HUDEP-2 (cell line): ENCODE results near the gene PTGDS.

Experiments used
- DNase-seq, 76 experiments: peaks; one replicate each; lab custom pipeline; 2025; ENCODE audit not compliant: unreplicated experiment in 76 of 76; lab: John Stamatoyannopoulos, UW

PTGDS gene

GRCh38 chr9:137007108-137007815 lies 30.0 kb downstream of the PTGDS start:
- DNase-seq: no peak

DNA sequence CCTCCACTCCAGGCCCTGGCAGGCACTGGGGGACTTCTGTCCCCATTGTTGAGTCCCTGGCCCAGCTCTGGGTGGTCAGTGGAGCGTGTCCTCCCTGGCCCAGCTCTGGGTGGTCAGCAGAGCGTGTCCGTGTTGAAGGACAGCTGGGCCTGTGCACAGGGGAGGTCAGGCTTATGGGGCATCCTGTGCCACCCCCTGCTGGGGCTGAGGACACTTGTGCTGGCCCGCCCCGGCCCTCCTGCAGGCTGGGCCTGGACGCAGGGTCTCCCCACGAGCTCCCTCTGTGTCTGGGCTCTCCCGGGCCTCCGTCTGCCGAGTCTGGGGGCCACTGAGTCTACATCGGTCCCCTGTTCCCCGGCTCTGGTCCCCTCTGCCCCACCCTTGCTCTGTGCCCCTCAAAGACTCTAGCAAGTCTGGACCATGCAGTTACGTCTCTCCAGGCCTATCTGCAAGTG lies 30.5 kb downstream of the PTGDS start:
- DNase-seq: no peak

- no peak for DNase-seq
Observed at GRCh38 chr9:137008312-137008711, 31.0 kb downstream of the PTGDS start.

- DNase-seq: no peak
Observed at GRCh38 chr9:137009217-137009616, 31.9 kb downstream of the PTGDS start.

DNA sequence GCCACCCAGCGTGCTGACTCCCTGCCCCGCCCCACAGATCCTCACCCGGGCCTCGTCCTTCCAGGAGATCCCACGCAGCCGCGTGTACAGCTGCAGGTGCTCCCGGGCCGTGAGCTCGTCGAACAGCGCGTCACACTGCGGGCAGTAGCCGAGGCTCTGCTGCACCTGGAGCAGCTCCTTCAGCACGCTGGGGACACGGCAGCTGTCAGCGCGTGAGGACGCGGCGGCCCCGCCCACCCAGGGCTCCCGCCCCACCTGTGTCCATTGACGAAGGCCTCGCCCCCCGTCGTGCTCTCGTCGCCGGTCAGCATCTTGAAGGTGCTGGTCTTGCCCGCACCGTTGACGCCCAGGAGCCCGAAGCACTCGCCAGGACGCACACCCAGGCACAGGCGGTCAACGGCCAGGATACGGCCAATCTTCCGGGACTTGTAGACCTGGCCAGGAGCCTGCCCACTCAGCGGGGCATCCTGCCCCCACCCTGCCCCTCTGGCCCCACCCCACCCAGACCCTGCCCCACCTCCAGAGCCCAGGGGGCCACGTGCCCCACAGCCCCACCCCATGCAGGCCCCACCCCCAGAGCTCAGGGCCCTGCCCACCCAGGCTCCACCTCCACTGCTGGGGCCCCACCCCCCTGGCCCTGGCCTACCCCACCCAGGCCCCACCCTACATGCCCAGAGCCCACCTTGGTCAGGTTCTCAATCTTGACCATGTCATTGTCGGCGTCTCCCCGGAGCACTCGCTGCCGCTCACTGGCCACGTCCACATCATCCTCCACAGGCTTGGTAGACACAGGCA lies 32.8 kb downstream of the PTGDS start:
- no peak for DNase-seq

- no peak for DNase-seq
Observed at GRCh38 chr9:137011156-137011555, 33.9 kb downstream of the PTGDS start.

DNA sequence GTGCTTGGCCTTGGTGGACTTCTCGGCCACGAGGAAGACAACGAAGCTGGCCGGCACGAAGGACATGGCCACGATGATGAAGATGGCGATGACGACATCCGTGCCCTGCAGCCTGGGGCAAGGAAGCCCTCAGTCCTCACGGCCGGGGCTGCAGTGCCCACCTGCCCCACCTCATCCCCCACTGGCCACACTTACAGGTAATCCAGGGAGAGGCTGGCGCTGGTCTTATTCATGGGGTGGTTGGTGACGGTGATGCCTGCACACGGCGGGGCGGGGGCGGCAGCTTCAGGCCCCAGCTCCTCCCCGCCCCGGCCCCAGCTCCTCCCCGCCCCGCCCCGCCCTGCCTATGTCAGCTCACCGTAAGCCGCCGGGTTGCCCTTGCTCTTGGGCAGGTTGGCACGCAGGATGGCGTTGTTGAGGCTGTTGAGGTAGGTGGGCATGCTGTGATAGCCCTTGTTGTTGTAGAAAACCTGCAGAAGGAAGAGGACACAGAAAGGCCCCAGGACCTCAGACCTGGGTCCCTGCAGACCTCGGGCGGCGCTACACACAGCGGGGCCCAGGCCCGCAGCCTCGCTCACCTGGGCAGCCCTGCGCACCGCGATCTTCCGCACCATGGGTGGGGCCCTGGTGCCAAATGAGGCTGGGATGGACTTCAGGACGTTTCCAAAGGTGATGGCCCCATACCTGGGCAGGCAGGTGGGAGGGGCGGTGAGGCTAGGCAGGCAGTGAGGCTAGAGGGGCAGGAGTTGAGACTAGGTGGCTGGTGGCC lies 34.8 kb downstream of the PTGDS start:
- DNase-seq: no peak

DNA sequence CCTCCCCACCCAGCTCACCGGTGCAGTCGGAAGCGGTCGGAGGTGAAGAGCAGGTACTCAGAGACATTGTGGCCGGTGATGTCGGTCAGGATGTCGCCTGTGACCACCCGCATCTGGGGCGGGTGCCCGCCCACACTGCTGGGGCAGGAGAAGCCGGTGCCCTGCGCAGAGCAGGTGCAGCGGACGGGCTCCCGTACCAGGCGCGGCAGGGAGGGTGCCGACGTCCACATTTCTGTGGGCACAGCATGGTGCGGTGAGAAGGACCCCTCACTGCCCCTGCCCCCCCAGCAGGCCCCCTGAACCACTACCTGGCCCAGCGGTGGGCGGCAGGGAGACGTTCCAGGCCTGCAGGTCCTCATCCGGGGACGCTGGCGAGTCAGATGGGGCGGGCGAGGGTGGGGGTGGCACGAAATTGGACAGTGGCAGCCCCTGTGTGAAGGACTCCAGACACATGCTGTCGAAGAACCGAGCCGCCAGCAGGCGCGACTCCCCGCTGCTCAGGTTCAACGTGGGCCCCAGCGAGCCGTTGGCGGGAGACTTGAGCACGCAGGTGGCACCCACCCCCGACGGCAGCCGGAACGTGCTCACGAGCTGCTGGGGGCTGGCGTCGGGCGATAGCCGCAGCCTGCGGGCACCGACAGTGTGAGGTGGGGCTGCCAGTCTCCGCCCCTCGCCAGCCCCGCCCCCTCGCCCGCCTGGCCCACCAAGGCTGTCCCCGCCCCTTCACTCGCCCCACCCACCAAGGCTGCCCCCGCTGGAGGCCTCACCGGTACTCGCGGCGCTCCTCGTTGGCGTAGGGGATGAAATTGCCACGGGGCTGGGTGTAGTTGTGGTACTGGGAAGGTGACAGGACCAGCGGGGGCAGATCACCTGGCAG lies 35.6 kb downstream of the PTGDS start:
- no peak for DNase-seq

DNA sequence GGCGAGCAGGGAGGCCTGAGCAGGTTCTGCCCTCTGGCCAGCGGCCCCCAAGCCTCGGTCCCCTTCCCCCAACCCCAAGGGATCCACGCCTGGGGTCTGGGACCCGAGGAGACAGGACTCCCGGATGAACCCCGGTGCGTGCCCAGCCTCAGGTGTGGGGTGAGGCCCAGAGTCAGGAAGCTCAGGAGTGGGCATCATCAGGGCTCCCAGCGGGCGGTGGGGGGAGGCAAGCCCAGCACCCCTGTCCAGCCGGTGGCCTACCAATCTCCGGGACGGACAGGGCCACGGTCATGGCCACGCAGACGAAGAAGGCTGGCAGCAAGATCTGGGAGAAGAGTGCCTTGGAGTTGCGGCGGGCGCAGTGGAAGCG lies 36.3 kb downstream of the PTGDS start:
- no peak for DNase-seq

- DNase-seq: no peak
Observed at GRCh38 chr9:137014166-137014565, 36.9 kb downstream of the PTGDS start.

- DNase-seq: no peak
Observed at GRCh38 chr9:137014776-137015539, 37.7 kb downstream of the PTGDS start.

DNA sequence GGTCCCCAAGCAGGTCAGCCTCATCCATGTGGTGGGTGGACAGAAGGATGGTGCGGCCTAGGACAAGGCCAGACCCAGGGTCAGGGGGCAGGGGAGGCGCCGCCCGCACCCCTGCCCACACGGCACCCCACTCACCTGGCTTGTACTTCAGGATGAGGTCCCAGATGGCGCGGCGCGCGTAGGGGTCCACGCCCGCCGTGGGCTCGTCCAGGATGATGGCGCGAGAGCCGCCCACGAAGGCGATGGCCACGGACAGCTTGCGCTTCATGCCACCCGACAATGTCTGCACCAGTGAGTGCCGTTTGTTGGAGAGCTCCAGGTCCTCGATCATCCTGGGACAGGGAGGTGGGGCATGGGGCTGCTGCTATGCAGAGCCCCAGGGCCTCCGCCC lies 38.2 kb downstream of the PTGDS start:
- no peak for DNase-seq

GRCh38 chr9:137015976-137016375 lies 38.7 kb downstream of the PTGDS start:
- no peak for DNase-seq

DNA sequence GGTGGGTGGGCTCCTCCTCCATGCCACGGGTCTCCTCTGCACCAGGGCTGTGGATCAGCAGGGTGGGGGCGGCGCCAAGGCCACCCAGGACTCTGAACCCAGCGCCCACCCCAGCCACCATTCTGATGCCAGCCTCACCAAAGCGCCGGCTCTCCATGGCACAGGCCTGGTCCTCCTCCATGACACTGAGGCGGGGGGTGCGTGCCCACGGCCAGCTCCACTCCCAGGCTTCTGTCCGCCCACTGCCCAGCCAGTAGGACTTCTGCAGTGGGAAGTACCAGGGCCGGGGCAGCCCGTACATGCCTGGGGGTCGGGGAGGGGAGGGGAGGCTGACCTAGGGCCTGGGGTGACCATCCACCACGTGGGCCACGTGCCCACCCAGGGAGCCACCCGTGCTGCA lies 39.1 kb downstream of the PTGDS start:
- DNase-seq: no peak

DNA sequence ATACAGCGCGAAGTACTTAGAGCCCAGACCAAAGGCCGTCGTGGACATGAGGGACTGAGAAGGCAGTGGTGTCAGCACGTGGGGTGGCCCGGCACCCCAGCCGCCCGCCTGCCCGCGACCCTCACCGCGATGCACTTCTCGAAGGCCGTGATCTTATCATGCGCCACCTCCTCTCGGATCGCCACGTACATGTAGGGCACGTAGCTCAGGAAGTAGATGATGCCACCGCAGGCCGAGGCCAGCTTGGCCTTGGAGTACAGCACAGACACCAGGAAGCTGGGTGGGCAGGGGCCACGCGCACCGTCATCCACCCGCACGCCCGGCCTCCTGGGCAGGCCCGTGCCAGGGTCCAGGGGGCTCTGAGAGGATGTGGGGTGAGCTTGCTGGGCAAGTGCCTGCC lies 39.8 kb downstream of the PTGDS start:
- no peak for DNase-seq

GRCh38 chr9:137017791-137018497 lies 40.6 kb downstream of the PTGDS start:
- DNase-seq: no peak

GRCh38 chr9:137018761-137019559 lies 41.7 kb downstream of the PTGDS start:
- DNase-seq: no peak

DNA sequence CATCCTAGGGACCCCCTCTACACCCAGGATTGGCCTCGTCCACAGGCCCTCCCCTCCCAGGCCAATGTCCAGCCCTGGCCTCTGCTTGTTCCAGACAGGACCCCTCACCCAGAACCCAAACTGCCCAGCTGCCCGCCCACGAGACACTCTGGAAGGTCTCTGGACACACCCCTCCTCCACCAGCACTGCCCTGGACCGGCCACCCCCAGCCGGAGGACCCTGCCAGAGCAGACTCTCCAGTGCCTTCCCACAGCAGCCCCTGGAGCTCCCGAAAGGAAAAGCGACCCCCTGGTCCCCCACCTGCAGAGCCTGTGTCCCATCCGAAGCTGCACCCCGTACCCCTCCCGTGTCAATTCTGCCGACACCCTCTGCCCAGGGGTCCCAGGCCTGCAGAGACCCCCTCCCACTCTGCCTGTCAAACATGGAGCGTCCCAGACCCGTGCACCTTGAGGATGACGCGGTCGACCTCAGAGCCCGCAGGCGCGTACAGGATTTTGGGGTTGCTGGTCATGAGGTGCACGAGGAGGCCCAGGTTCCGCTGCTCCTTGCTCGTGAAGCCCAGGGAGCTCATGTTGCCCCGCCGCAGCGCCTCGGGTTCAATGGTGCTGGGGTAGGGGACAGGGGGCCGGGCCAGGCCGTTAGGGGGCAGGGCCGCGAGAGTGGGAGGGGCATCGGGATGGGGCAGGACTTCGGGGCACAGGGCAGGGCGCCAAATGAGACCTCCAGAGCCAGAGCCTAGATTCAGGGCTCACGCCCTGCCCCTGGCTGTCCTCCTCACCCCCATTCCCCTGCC lies 42.8 kb downstream of the PTGDS start:
- DNase-seq: no peak
